ENCODE measurements around the gene CLTB. TPM values are rescaled to one million over a fixed set of nuclear protein-coding genes. Genes with fewer than 3 reads are reported as not detected.
A peak's percentile ranks its signal among the peaks of the same experiment; 100 is the strongest.

CLTB gene
- total RNA-seq, 1 experiment from 2014 or later: 34.5 TPM

DNA sequence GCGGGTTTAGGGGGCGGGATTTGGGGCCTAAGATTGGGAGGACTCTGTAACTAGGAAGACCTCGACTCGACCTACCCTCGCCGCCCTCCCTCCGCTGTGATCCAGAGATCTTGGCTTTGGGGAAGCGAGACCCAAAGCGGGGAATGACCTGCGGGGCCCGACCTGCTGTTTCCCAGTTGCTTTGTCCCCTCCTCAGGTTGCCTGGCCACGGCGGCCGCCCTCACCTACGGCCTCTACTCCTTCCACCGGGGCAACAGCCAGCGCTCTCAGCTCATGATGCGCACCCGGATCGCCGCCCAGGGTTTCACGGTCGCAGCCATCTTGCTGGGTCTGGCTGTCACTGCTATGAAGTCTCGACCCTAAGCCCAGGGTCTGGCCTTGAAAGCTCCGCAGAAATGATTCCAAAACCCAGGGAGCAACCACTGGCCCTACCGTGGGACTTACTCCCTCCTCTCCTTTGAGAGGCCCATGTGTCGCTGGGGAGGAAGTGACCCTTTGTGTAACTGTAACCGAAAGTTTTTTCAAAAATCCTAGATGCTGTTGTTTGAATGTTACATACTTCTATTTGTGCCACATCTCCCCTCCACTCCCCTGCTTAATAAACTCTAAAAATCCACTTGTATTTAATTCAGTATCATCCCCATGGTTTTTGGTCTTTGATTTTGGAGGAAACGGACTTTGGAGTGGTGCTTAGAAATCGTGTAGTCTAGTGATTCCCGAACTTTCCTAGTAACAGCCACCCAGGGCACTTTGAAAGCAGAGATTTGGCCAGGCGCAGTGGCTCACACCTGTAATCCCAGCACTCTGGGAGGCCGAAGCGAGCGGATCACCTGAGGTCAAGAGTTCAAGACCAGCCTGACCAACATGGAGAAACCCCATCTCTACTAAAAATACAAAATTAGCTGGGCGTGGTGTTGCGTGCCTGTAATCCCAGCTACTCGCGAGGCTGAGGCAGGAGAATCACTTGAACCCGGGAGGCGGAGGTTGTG is 26.9 kb downstream of the CLTB start:
- Histone ChIP-seq H2BK15ac (ENCODE audit: low read depth, low read length) (no peak overlapping the region), H3K79me1 (ENCODE audit: insufficient read depth, low read depth, low read length, poor library complexity, severe bottlenecking) (no peaks in the 10 kb centered on the region), H2AK5ac (ENCODE audit: insufficient read length, low read length) (no peak overlapping the region), H3K27me3 (ENCODE audit: insufficient read depth, low read length) (no peaks in the 10 kb centered on the region), H3K4me2 (ENCODE audit: insufficient read depth, insufficient read length, low read length) (peak overlapping the region; percentile 89), H2BK12ac (ENCODE audit: insufficient read length, low read depth, low read length) (no peak overlapping the region), H3K23ac (ENCODE audit: insufficient read length, low read depth, low read length) (no peak overlapping the region), H2AFZ (ENCODE audit: low read length) (no peak overlapping the region), H3K27ac (ENCODE audit: insufficient read length, low read depth, low read length) (peak overlapping the region; percentile 0), H3K79me2 (ENCODE audit: insufficient read depth, low read length) (peaks cover 8% of the 10 kb centered on the region; the same call in 1 of the 2 replicates), H3K9me3 (ENCODE audit: control insufficient read depth, low read depth, low read length) (no peaks in the 10 kb centered on the region), H3K4me1 (ENCODE audit: insufficient read depth, low read length) (no peaks in the 10 kb centered on the region), H4K20me1 (ENCODE audit: control insufficient read depth, insufficient read depth, insufficient read length) (no peaks in the 10 kb centered on the region), H3K9ac (ENCODE audit: extremely low read depth, insufficient read length, low read length) (peak overlapping the region; percentile 47), H3T11ph (ENCODE audit: low read length) (no peak overlapping the region), H4K91ac (ENCODE audit: insufficient read length, low read depth, low read length) (no peak overlapping the region), H4K5ac (ENCODE audit: insufficient read length, low read depth, low read length) (no peak overlapping the region), H3K23me2 (ENCODE audit: insufficient read length, low read depth, low read length, poor library complexity, severe bottlenecking) (peaks cover 7% of the 10 kb centered on the region), H2BK5ac (ENCODE audit: insufficient read length, low read length) (no peak overlapping the region), H2BK20ac (ENCODE audit: low read depth, low read length, poor library complexity, severe bottlenecking) (no peak overlapping the region), H2BK120ac (ENCODE audit: low read depth, low read length, poor library complexity, severe bottlenecking) (no peak overlapping the region), H3K56ac (ENCODE audit: insufficient read length, low read depth, low read length) (no peak overlapping the region), H4K8ac (replicated peaks; ENCODE audit: insufficient read length, low read depth, low read length) (no peak overlapping the region), H3K14ac (ENCODE audit: insufficient read depth, low read length) (peak overlapping the region; percentile 36; the same call in 1 of the 2 replicates), H3K18ac (ENCODE audit: insufficient read length, low read depth, low read length) (peak overlapping the region; percentile 73), H3K4ac (ENCODE audit: low read depth, low read length) (no peak overlapping the region)
- H3K4me1 Mint-ChIP-seq: peaks cover 12% of the 10 kb centered on the region in 2 experiments
- no peaks in the 10 kb centered on the region for H3K27me3 Mint-ChIP-seq (ENCODE audit: low read depth)
- peaks cover 0 to 3% of the 10 kb centered on the region in 2 experiments; a peak in 1 of 5 replicates for H3K9me3 Mint-ChIP-seq
- no CpG with 5 or more reads among the region's 41 CpGs for WGBS (ENCODE audit: extremely low coverage, insufficient read length, low lambda C conversion rate)
- TF ChIP-seq, protein P1, sequence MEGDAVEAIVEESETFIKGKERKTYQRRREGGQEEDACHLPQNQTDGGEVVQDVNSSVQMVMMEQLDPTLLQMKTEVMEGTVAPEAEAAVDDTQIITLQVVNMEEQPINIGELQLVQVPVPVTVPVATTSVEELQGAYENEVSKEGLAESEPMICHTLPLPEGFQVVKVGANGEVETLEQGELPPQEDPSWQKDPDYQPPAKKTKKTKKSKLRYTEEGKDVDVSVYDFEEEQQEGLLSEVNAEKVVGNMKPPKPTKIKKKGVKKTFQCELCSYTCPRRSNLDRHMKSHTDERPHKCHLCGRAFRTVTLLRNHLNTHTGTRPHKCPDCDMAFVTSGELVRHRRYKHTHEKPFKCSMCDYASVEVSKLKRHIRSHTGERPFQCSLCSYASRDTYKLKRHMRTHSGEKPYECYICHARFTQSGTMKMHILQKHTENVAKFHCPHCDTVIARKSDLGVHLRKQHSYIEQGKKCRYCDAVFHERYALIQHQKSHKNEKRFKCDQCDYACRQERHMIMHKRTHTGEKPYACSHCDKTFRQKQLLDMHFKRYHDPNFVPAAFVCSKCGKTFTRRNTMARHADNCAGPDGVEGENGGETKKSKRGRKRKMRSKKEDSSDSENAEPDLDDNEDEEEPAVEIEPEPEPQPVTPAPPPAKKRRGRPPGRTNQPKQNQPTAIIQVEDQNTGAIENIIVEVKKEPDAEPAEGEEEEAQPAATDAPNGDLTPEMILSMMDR (conservative IDR thresholded peaks at IDR 0.05): no peak
- peak overlapping the region; percentile 97 to 99 for H3K4me3 Mint-ChIP-seq
- peak overlapping the region; percentile 99 to 100 (median 100) for H3K27ac Mint-ChIP-seq
- no peak for DNase-seq
- peaks cover 25 to 43% (median 27%) of the 10 kb centered on the region in 3 experiments for H3K36me3 Mint-ChIP-seq (ENCODE audit: insufficient read depth in 1 of 3, low read depth in 3 of 3)

Measured in H9 (cell line).